ENCODE results near the gene RPS21. TPM values are rescaled to one million over a fixed set of nuclear protein-coding genes. Genes with fewer than 3 reads are reported as not detected.

The RPS21 gene
- total and polyA plus RNA-seq, 2 of the 4 experiments (the other 2 are of a cell fraction): 2,710 to 4,298 TPM

GRCh38 chr20:62339647-62340062, 47.2 kb upstream of the RPS21 start:
- Histone ChIP-seq H4K8ac (ENCODE audit: low read depth in 2 of 2, low read length in 2 of 2) (no peak overlapping the region), H3K4ac (ENCODE audit: low read depth, low read length) (no peak overlapping the region), H3K9ac (ENCODE audit: low read depth, low read length) (no peak overlapping the region), H3K4me2 (ENCODE audit: low read depth, low read length) (no peak overlapping the region), H3K27ac (ENCODE audit: insufficient read depth, low read length) (no peak overlapping the region), H2BK5ac (ENCODE audit: low read depth, low read length, poor library complexity, severe bottlenecking) (no peak overlapping the region), H3K4me1 (ENCODE audit: control insufficient read depth, insufficient read depth, low read length) (no peaks in the 10 kb centered on the region), H3K23ac (ENCODE audit: low read depth, low read length) (no peak overlapping the region), H3K36me3 (ENCODE audit: control insufficient read depth, insufficient read depth, low read length) (peaks cover 16% of the 10 kb centered on the region; the same call in 1 of the 2 replicates), H4K5ac (ENCODE audit: low read depth, low read length) (no peak overlapping the region), H3K9me3 (ENCODE audit: control insufficient read depth, insufficient read depth, low read length) (peaks cover 2% of the 10 kb centered on the region), H3K14ac (replicated peaks; ENCODE audit: low read depth, low read length) (no peak overlapping the region), H4K20me1 (ENCODE audit: insufficient read depth, low read length) (no peaks in the 10 kb centered on the region), H3K27me3 (ENCODE audit: control insufficient read depth, insufficient read depth, low read length) (no peaks in the 10 kb centered on the region), H2AFZ (replicated peaks; ENCODE audit: low read length, poor library complexity) (no peak overlapping the region), H3K56ac (ENCODE audit: extremely low read depth, insufficient read depth, low read length) (no peak overlapping the region), H3K9me1 (ENCODE audit: insufficient read depth, low read length) (peaks cover 2% of the 10 kb centered on the region; the same call in 1 of the 2 replicates), H2AK9ac (replicated peaks; ENCODE audit: low read depth, low read length, poor library complexity) (no peak overlapping the region), H4K91ac (ENCODE audit: insufficient read depth, low read depth, low read length) (no peak overlapping the region), H3K79me1 (ENCODE audit: low read depth in 1 of 2, low read length in 2 of 2) (no peaks in the 10 kb centered on the region), H2BK20ac (ENCODE audit: low read depth, low read length) (no peak overlapping the region), H3K4me3 (ENCODE audit: insufficient read depth, low read depth, low read length) (no peak overlapping the region), H2BK15ac (ENCODE audit: low read depth, low read length) (no peak overlapping the region), H2BK120ac (ENCODE audit: low read depth, low read length) (no peak overlapping the region), H2AK5ac (ENCODE audit: low read depth, low read length) (no peak overlapping the region), H3K18ac (ENCODE audit: low read depth, low read length) (no peak overlapping the region)
- ChIA-PET POLR2A (ENCODE audit: unreplicated experiment) (no interaction called here), CTCF (no interaction called here)
- dilution Hi-C loops (cut with HindIII; ENCODE audit: low sequenced_read_pairs, unreplicated experiment) (no loop called here), in situ Hi-C loops (cut with MboI; ENCODE audit: low sequenced_read_pairs) (no loop called here), intact Hi-C loops (cut with micrococcal nuclease) (no loop called here)
- no peak for DNase-seq
- 98% methylated on average over 11 of the region's 14 CpGs; no CpG with 5 or more reads in 1 of the 2 experiments for WGBS, 2 experiments (ENCODE audit: extremely low coverage in 2 of 2, insufficient read length in 1 of 2)
- TF ChIP-seq CEBPB (IDR thresholded peaks at IDR 0.05; ENCODE audit: low read depth, low read length): no peak
- no peak for TF ChIP-seq USF2 (IDR thresholded peaks at IDR 0.05; ENCODE audit: low read depth, low read length)
- TF ChIP-seq SMC3 (IDR thresholded peaks at IDR 0.05; ENCODE audit: low read depth, low read length): no peak
- no peak for TF ChIP-seq FOS (IDR thresholded peaks at IDR 0.05; ENCODE audit: low read depth, low read length)
- TF ChIP-seq MAFK (IDR thresholded peaks at IDR 0.05; ENCODE audit: low read depth, low read length): no peak
- ATAC-seq (ENCODE audit: low read depth): no peak
- BruUV-seq (replicated peaks): no TSS peak

Data from IMR-90 (cell line).